ENCODE results near the gene ENOX1.

The ENOX1 gene

DNA sequence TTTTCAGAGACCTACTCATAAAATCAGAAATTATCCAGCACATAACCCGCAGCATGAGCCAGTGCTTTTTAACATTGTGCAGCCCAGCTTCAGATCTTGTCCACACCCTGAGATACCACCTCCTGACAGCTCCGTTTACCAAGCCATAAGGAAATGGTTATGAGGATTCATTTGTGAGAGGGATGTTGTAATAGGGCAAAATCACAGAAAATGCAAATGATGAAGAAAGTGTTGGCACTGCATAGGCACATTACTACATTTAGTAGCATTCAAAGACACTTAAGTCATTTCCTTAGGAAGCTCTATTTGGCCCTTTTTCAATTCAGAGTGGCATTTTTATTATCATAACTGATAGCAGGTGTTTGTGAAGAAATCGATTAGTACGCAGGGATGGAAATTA is 485.9 kb downstream of the ENOX1 start:
- H3K27ac ChIP-seq (ENCODE audit: low read length, poor library complexity, severe bottlenecking) = no peak overlapping the region
- H3K27me3 ChIP-seq (ENCODE audit: control insufficient read depth in 1 of 2, insufficient read depth in 1 of 2, low read length in 2 of 2) = no peaks in the 10 kb centered on the region
- H4K8ac ChIP-seq (ENCODE audit: low read length) = no peak overlapping the region
- H2BK120ac ChIP-seq (ENCODE audit: low read depth, low read length) = no peak overlapping the region
- no peak for DNase-seq
- no peak overlapping the region for H2AK5ac ChIP-seq (ENCODE audit: low read length, severe bottlenecking)
- no peaks in the 10 kb centered on the region for H3K79me1 ChIP-seq (replicated peaks; ENCODE audit: low read length, poor library complexity, severe bottlenecking)
- H3K4ac ChIP-seq (ENCODE audit: low read depth in 1 of 2, low read length in 2 of 2) = no peak overlapping the region
- no peak overlapping the region for H3K23ac ChIP-seq (ENCODE audit: low read length in 2 of 2)
- H3K9me3 ChIP-seq (ENCODE audit: control insufficient read depth, low read length) = no peaks in the 10 kb centered on the region
- no peaks in the 10 kb centered on the region for H3K4me1 ChIP-seq (ENCODE audit: control insufficient read depth, insufficient read depth, low read depth, low read length)
- H3K14ac ChIP-seq (ENCODE audit: low read length in 2 of 2) = no peak overlapping the region
- H3K4me2 ChIP-seq (ENCODE audit: low read length, poor library complexity, severe bottlenecking) = no peak overlapping the region
- no peak overlapping the region for H3K4me3 ChIP-seq (ENCODE audit: insufficient read depth in 1 of 2, low read depth in 1 of 2, low read length in 2 of 2)
- no peak overlapping the region for H4K91ac ChIP-seq (ENCODE audit: low read length)
- peaks cover 0 to 15% of the 10 kb centered on the region in 2 experiments for H3K36me3 ChIP-seq (ENCODE audit: control insufficient read depth in 1 of 2, insufficient read depth in 2 of 2, low read depth in 1 of 2, low read length in 2 of 2)
- WGBS = 96% methylated on average over 2 of the region's 4 CpGs
- H3K18ac ChIP-seq (ENCODE audit: low read depth in 1 of 2, low read length in 2 of 2) = no peak overlapping the region
- H2BK15ac ChIP-seq (ENCODE audit: low read depth, poor library complexity, severe bottlenecking) = no peak overlapping the region
- H2BK12ac ChIP-seq (ENCODE audit: low read length in 2 of 2) = no peak overlapping the region
- no peak overlapping the region for H2BK5ac ChIP-seq (ENCODE audit: low read depth, low read length, poor library complexity, severe bottlenecking)
- no peak overlapping the region for H3K9ac ChIP-seq (ENCODE audit: low read length)
- no peak overlapping the region for H2AFZ ChIP-seq (ENCODE audit: low read depth, low read length)

DNA sequence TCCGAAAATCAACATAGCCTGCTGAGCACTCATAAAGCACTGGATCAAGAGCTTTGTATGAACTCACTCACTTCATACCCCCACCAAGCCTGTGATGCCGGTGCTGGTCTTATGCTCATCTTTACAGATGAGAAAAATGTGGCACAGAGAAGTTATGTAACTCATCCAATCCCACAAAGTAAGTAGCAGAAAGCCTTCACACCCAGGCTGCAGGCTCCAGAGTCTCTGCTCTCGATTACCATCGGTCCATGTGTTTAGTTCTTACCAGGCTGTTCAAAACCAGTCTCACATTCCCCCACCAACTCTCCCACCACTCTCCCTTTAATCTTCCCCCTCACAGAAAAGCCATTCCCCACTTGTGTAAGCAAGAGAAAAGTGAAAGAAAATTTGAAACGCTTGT is 487.4 kb downstream of the ENOX1 start:
- Histone ChIP-seq H2BK15ac (ENCODE audit: low read depth, poor library complexity, severe bottlenecking) (no peak overlapping the region), H2BK5ac (ENCODE audit: low read depth, low read length, poor library complexity, severe bottlenecking) (no peak overlapping the region), H3K18ac (ENCODE audit: low read depth in 1 of 2, low read length in 2 of 2) (peak overlapping the region in 1 of 2 experiments; percentile 58), H3K4me2 (ENCODE audit: low read length, poor library complexity, severe bottlenecking) (no peak overlapping the region), H3K27ac (ENCODE audit: low read length, poor library complexity, severe bottlenecking) (no peak overlapping the region), H3K23ac (ENCODE audit: low read length in 2 of 2) (no peak overlapping the region), H2AFZ (ENCODE audit: low read depth, low read length) (no peak overlapping the region), H3K4me3 (ENCODE audit: insufficient read depth in 1 of 2, low read depth in 1 of 2, low read length in 2 of 2) (no peak overlapping the region), H3K4me1 (ENCODE audit: control insufficient read depth, insufficient read depth, low read depth, low read length) (no peaks in the 10 kb centered on the region), H3K9ac (ENCODE audit: low read length) (no peak overlapping the region), H3K79me1 (replicated peaks; ENCODE audit: low read length, poor library complexity, severe bottlenecking) (no peaks in the 10 kb centered on the region), H2BK120ac (ENCODE audit: low read depth, low read length) (no peak overlapping the region), H3K36me3 (ENCODE audit: control insufficient read depth in 1 of 2, insufficient read depth in 2 of 2, low read depth in 1 of 2, low read length in 2 of 2) (peaks cover 0 to 20% of the 10 kb centered on the region in 2 experiments), H3K14ac (ENCODE audit: low read length in 2 of 2) (peak overlapping the region in 1 of 2 experiments; percentile 39), H3K4ac (ENCODE audit: low read depth in 1 of 2, low read length in 2 of 2) (peak overlapping the region in 1 of 2 experiments; percentile 21), H2BK12ac (ENCODE audit: low read length in 2 of 2) (peak overlapping the region in 1 of 2 experiments; percentile 56), H2AK5ac (ENCODE audit: low read length, severe bottlenecking) (no peak overlapping the region), H4K8ac (ENCODE audit: low read length) (no peak overlapping the region), H3K9me3 (ENCODE audit: control insufficient read depth, low read length) (no peaks in the 10 kb centered on the region), H3K27me3 (ENCODE audit: control insufficient read depth in 1 of 2, insufficient read depth in 1 of 2, low read length in 2 of 2) (no peaks in the 10 kb centered on the region), H4K91ac (ENCODE audit: low read length) (no peak overlapping the region)
- DNase-seq = no peak
- 92% methylated on average over 5 of the region's 5 CpGs for WGBS

DNA sequence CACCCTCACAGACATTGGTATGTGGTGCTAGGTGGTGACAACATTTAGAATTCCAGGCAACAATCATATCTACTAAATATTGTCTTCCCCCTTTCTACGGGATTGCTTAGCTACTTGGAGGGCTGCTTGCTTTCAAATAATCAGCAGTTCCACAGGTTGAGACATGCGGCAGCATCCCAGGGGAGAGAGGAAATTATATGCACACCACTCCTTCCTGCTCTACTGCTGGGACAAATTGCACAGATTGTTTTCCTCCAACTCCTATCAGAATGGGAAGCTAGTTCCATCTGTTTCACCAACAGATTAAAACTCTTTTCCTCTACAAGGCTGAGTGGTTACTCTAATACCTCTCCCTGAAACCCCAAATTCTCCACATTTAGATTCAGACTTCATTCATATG is 488.0 kb downstream of the ENOX1 start:
- no peak overlapping the region for H3K4me2 ChIP-seq (ENCODE audit: low read length, poor library complexity, severe bottlenecking)
- H3K27me3 ChIP-seq (ENCODE audit: control insufficient read depth in 1 of 2, insufficient read depth in 1 of 2, low read length in 2 of 2) = no peaks in the 10 kb centered on the region
- H3K4me1 ChIP-seq (ENCODE audit: control insufficient read depth, insufficient read depth, low read depth, low read length) = peaks cover 2% of the 10 kb centered on the region
- H3K27ac ChIP-seq (ENCODE audit: low read length, poor library complexity, severe bottlenecking) = no peak overlapping the region
- H4K8ac ChIP-seq (ENCODE audit: low read length) = no peak overlapping the region
- H3K23ac ChIP-seq (ENCODE audit: low read length in 2 of 2) = no peak overlapping the region
- WGBS = 47% methylated on average over 2 of the region's 2 CpGs
- no peak overlapping the region for H2AK5ac ChIP-seq (ENCODE audit: low read length, severe bottlenecking)
- no peak overlapping the region for H3K9ac ChIP-seq (ENCODE audit: low read length)
- H2BK12ac ChIP-seq (ENCODE audit: low read length in 2 of 2) = no peak overlapping the region
- H2BK15ac ChIP-seq (ENCODE audit: low read depth, poor library complexity, severe bottlenecking) = no peak overlapping the region
- H2AFZ ChIP-seq (ENCODE audit: low read depth, low read length) = no peak overlapping the region
- DNase-seq = no peak
- H4K91ac ChIP-seq (ENCODE audit: low read length) = no peak overlapping the region
- no peaks in the 10 kb centered on the region for H3K79me1 ChIP-seq (replicated peaks; ENCODE audit: low read length, poor library complexity, severe bottlenecking)
- H2BK5ac ChIP-seq (ENCODE audit: low read depth, low read length, poor library complexity, severe bottlenecking) = no peak overlapping the region
- H3K4ac ChIP-seq (ENCODE audit: low read depth in 1 of 2, low read length in 2 of 2) = no peak overlapping the region
- no peak overlapping the region for H3K4me3 ChIP-seq (ENCODE audit: insufficient read depth in 1 of 2, low read depth in 1 of 2, low read length in 2 of 2)
- H3K18ac ChIP-seq (ENCODE audit: low read depth in 1 of 2, low read length in 2 of 2) = no peak overlapping the region
- no peak overlapping the region for H3K14ac ChIP-seq (ENCODE audit: low read length in 2 of 2)
- H2BK120ac ChIP-seq (ENCODE audit: low read depth, low read length) = no peak overlapping the region
- peaks cover 0 to 20% of the 10 kb centered on the region in 2 experiments for H3K36me3 ChIP-seq (ENCODE audit: control insufficient read depth in 1 of 2, insufficient read depth in 2 of 2, low read depth in 1 of 2, low read length in 2 of 2)
- no peaks in the 10 kb centered on the region for H3K9me3 ChIP-seq (ENCODE audit: control insufficient read depth, low read length)

DNA sequence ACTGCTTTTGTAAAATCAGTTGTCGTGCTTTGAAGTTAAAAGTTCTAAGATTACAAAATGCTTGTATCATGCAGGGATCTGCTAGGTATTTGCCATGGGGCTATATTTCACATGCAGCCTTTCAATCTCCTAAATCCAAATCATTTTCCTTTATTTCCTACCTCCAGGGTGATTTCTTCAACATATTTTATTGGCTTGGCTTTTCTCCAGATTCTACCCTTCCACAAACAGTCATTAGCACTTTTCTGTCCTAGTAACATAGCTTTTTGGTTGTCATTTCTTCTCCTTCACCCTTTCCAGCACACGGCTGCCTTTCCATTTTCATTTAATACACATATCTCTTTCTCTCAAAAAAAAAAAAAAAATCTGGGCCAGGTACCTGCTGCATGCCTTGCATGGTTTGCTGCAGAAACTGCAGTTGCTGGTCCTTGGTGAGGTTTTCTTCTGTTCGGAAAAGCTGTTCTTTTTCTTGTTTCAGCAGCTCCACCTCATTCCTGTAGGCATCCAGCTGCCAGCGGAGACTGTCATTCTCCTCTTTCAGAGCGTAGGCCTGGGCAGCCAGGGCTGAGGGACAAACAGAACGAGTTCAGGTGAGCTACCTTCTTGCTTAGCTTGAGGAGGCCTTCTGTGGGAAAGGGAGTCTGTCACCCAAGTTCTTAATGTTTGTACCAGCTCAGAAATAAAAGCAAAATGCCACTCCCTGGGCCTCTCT is 488.6 kb downstream of the ENOX1 start:
- no peak for DNase-seq
- H2BK120ac ChIP-seq (ENCODE audit: low read depth, low read length) = no peak overlapping the region
- 91% methylated on average over 6 of the region's 6 CpGs for WGBS

More for the DNA sequence above, 488.6 kb downstream of the ENOX1 start:
- H2AFZ ChIP-seq (ENCODE audit: low read depth, low read length) = no peak overlapping the region
- H3K4me3 ChIP-seq (ENCODE audit: insufficient read depth in 1 of 2, low read depth in 1 of 2, low read length in 2 of 2) = no peak overlapping the region
- no peaks in the 10 kb centered on the region for H3K79me1 ChIP-seq (replicated peaks; ENCODE audit: low read length, poor library complexity, severe bottlenecking)
- H2BK15ac ChIP-seq (ENCODE audit: low read depth, poor library complexity, severe bottlenecking) = no peak overlapping the region
- no peak overlapping the region for H3K23ac ChIP-seq (ENCODE audit: low read length in 2 of 2)
- H3K4ac ChIP-seq (ENCODE audit: low read depth in 1 of 2, low read length in 2 of 2) = no peak overlapping the region
- no peak overlapping the region for H3K14ac ChIP-seq (ENCODE audit: low read length in 2 of 2)
- no peak overlapping the region for H3K27ac ChIP-seq (ENCODE audit: low read length, poor library complexity, severe bottlenecking)
- no peak overlapping the region for H2BK5ac ChIP-seq (ENCODE audit: low read depth, low read length, poor library complexity, severe bottlenecking)
- peaks cover 3% of the 10 kb centered on the region for H3K4me1 ChIP-seq (ENCODE audit: control insufficient read depth, insufficient read depth, low read depth, low read length)
- H2BK12ac ChIP-seq (ENCODE audit: low read length in 2 of 2) = no peak overlapping the region
- H3K18ac ChIP-seq (ENCODE audit: low read depth in 1 of 2, low read length in 2 of 2) = no peak overlapping the region
- H3K9ac ChIP-seq (ENCODE audit: low read length) = no peak overlapping the region
- H3K9me3 ChIP-seq (ENCODE audit: control insufficient read depth, low read length) = no peaks in the 10 kb centered on the region
- H2AK5ac ChIP-seq (ENCODE audit: low read length, severe bottlenecking) = no peak overlapping the region
- no peaks in the 10 kb centered on the region for H3K27me3 ChIP-seq (ENCODE audit: control insufficient read depth in 1 of 2, insufficient read depth in 1 of 2, low read length in 2 of 2)
- H4K91ac ChIP-seq (ENCODE audit: low read length) = no peak overlapping the region
- no peak overlapping the region for H3K4me2 ChIP-seq (ENCODE audit: low read length, poor library complexity, severe bottlenecking)
- peaks cover 0 to 20% of the 10 kb centered on the region in 2 experiments for H3K36me3 ChIP-seq (ENCODE audit: control insufficient read depth in 1 of 2, insufficient read depth in 2 of 2, low read depth in 1 of 2, low read length in 2 of 2)
- no peak overlapping the region for H4K8ac ChIP-seq (ENCODE audit: low read length)

Data from mesenchymal stem cell (in vitro differentiated cells and primary cell).